Gastroesophageal sphincter (tissue), 4 donors: ENCODE measurements around the gene C2CD5. TPM values are rescaled to one million over a fixed set of nuclear protein-coding genes. Genes with fewer than 3 reads are reported as not detected.

ENCODE experiments used
- ATAC-seq: fragments of 150-250 bp; one replicate; pipeline ENCODE4 v1.9.1; 2016; ENCODE audit warnings: mild to moderate bottlenecking, moderate library complexity
- H3K27ac ChIP-seq, 4 donors: fragments of 200-600 bp; sonication (generic) in 3 of 4; 1 replicate in 3 of 4; 2 replicates in 1 of 4; pipeline ENCODE4 v1.5.1; 2016 to 2019
- H3K27me3 ChIP-seq: fragments of 200-600 bp; sonication (generic); one replicate; pipeline ENCODE4 v1.5.1; 2019
- H3K36me3 ChIP-seq, 2 donors: fragments of 200-600 bp; sonication (generic); one replicate each; pipeline ENCODE4 v1.5.1; 2019; ENCODE audit warnings: control low read depth in 1 of 2
- H3K4me1 ChIP-seq, 3 donors: fragments of 200-600 bp; sonication (generic); 1 replicate in 2 of 3; 2 replicates in 1 of 3; pipeline ENCODE4 v1.5.1; 2016 to 2019; ENCODE audit warnings: control low read depth in 2 of 3
- H3K4me3 ChIP-seq, 2 donors: fragments of 200-600 bp; sonication (generic); one replicate each; pipeline ENCODE4 v1.5.1; 2019; ENCODE audit warnings: mild to moderate bottlenecking in 1 of 2, moderate library complexity in 1 of 2
- H3K9me3 ChIP-seq, 3 donors: fragments of 200-600 bp; sonication (generic); one replicate each; pipeline ENCODE4 v1.5.1; 2017 to 2019; ENCODE audit warnings: control low read depth in 2 of 3
- EP300 ChIP-seq: sonication (generic); formaldehyde crosslinking; IDR thresholded peaks from one replicate; pipeline ENCODE4 v1.6.1; 2017; ENCODE audit warnings: antibody characterized with exemption, mild to moderate bottlenecking
- POLR2A ChIP-seq, 2 donors: fragments of 450-650 bp; IDR thresholded peaks; one replicate each; pipeline ENCODE4 v1.6.1; 2017; ENCODE audit warnings: antibody characterized with exemption in 2 of 2, mild to moderate bottlenecking in 2 of 2, moderate library complexity in 1 of 2
- POLR2AphosphoS5 ChIP-seq: sonication (generic); formaldehyde crosslinking; IDR thresholded peaks from one replicate; pipeline ENCODE4 v1.6.1; 2017; ENCODE audit warnings: antibody characterized with exemption
- WGBS, 2 donors: methylation state at CpG; one replicate each; pipeline ENCODE4 v1.1.5; 2018; ENCODE audit warnings: low coverage in 1 of 2; 5-methylcytosine and 5-hydroxymethylcytosine counted together
- total RNA-seq, 4 donors: library from RNA; depleted of rRNA; stranded (reverse); fragments of >200 nt; gene quantifications; one replicate each; pipeline ENCODE4 v1.1.0, GENCODE V29; 2016
- TF ChIP-seq, protein P1 (sequence below), 4 experiments: fragments of 200-600 bp in 2 of 4; fragments of 450-650 bp in 2 of 4; sonication (generic) in 1 of 4; IDR thresholded peaks; one replicate each; pipeline ENCODE4 v1.5.1; 2017 to 2019; ENCODE audit warnings: antibody characterized with exemption in 4 of 4, mild to moderate bottlenecking in 2 of 4, moderate library complexity in 2 of 4

Gene C2CD5
- total RNA-seq, 4 donors from 2014 or later, result 18.9 to 72.8 (median 31.7) TPM

DNA sequence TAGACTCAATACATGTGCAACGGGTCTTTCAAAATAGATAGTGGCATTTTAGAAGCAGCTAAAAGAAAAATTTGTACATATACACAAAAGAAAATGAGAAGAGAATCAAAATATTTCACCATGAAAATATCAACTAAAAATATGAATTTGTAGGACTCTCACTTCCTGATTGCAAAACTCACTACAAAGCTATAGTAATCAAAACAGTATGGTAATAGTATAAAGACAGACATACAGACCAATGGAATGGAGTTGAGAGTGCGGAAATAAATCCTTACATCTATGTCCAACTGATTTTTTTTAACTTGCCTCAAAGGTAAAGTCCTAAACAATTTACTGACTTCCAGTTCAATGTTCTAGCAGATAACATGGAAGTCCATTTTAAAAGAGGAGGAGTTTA, 13.1 kb downstream of the C2CD5 start:
- no peak for ATAC-seq
- no peak for TF ChIP-seq POLR2AphosphoS5
- TF ChIP-seq, protein P1, sequence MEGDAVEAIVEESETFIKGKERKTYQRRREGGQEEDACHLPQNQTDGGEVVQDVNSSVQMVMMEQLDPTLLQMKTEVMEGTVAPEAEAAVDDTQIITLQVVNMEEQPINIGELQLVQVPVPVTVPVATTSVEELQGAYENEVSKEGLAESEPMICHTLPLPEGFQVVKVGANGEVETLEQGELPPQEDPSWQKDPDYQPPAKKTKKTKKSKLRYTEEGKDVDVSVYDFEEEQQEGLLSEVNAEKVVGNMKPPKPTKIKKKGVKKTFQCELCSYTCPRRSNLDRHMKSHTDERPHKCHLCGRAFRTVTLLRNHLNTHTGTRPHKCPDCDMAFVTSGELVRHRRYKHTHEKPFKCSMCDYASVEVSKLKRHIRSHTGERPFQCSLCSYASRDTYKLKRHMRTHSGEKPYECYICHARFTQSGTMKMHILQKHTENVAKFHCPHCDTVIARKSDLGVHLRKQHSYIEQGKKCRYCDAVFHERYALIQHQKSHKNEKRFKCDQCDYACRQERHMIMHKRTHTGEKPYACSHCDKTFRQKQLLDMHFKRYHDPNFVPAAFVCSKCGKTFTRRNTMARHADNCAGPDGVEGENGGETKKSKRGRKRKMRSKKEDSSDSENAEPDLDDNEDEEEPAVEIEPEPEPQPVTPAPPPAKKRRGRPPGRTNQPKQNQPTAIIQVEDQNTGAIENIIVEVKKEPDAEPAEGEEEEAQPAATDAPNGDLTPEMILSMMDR (IDR thresholded peaks at IDR 0.05), result no peak
- TF ChIP-seq EP300, result no peak
- TF ChIP-seq POLR2A (IDR thresholded peaks at IDR 0.05), result no peak
- H3K27me3 ChIP-seq, result no peaks in the 10 kb centered on the region
- H3K4me3 ChIP-seq, result no peak overlapping the region
- WGBS, 2 donors, result 93 to 97% methylated on average over 2 of the region's 2 CpGs
- H3K27ac ChIP-seq, result no peak overlapping the region
- H3K36me3 ChIP-seq, result peaks cover 0 to 52% of the 10 kb centered on the region in 2 donors
- H3K9me3 ChIP-seq, result no peaks in the 10 kb centered on the region
- peaks cover 0 to 22% (median 0%) of the 10 kb centered on the region in 3 donors for H3K4me1 ChIP-seq

- Histone ChIP-seq H3K4me3 (no peak overlapping the region), H3K9me3 (no peaks in the 10 kb centered on the region), H3K27ac (no peak overlapping the region), H3K36me3 (peaks cover 0 to 60% of the 10 kb centered on the region in 2 donors), H3K4me1 (peaks cover 0 to 12% (median 0%) of the 10 kb centered on the region in 3 donors), H3K27me3 (no peaks in the 10 kb centered on the region)
- ATAC-seq, result no peak
- WGBS, 2 donors, result 55 to 65% methylated on average over 3 of the region's 3 CpGs
- TF ChIP-seq, protein P1 (IDR thresholded peaks at IDR 0.05), result peak in 3 of 4 experiments; percentile 26 to 45 (median 27)
- no peak for TF ChIP-seq POLR2AphosphoS5
- no peak for TF ChIP-seq POLR2A (IDR thresholded peaks at IDR 0.05)
- TF ChIP-seq EP300, result no peak
These were observed 14.9 kb downstream of the C2CD5 start for GRCh38 chr12:22529281-22530060.

- 96 to 100% methylated on average over 1 of the region's 1 CpG for WGBS, 2 donors
- Histone ChIP-seq H3K27me3 (no peaks in the 10 kb centered on the region), H3K27ac (no peak overlapping the region), H3K4me3 (no peak overlapping the region), H3K4me1 (peaks cover 0 to 12% (median 0%) of the 10 kb centered on the region in 3 donors), H3K9me3 (no peaks in the 10 kb centered on the region), H3K36me3 (peaks cover 5 to 60% of the 10 kb centered on the region in 2 donors)
- no peak for ATAC-seq
- TF ChIP-seq EP300 (no peak), POLR2AphosphoS5 (no peak), POLR2A (IDR thresholded peaks at IDR 0.05) (no peak)
- TF ChIP-seq, protein P1 (IDR thresholded peaks at IDR 0.05), result no peak
These were observed 16.3 kb downstream of the C2CD5 start for GRCh38 chr12:22527999-22528398.

DNA sequence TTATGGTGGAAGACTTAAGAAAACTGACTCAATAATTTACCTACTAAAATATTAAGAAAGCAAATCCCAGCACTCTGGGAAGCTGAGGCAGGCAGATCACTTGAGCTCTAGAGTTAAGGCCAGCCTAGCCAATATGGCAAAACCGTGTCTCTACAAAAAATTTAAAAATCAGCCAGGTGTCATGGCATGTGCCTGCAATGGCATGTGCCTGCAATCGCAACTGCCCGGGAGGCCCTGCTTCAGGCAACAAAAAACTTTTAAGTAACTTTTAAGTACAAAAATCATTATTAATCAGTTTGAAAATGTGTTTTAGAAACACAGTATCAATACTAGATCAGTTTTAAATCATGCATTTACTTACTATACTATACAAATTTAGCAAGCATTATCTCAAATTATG, 17.5 kb downstream of the C2CD5 start:
- Histone ChIP-seq H3K4me3 (no peak overlapping the region), H3K27me3 (no peaks in the 10 kb centered on the region), H3K4me1 (peaks cover 0 to 1% (median 0%) of the 10 kb centered on the region in 3 donors), H3K27ac (no peak overlapping the region), H3K9me3 (no peaks in the 10 kb centered on the region), H3K36me3 (peaks cover 5 to 60% of the 10 kb centered on the region in 2 donors)
- ATAC-seq, result no peak
- 87% methylated on average over 3 of the region's 3 CpGs; no CpG with 5 or more reads in 1 of the 2 donors for WGBS, 2 donors
- TF ChIP-seq POLR2AphosphoS5 (no peak), POLR2A (IDR thresholded peaks at IDR 0.05) (no peak), EP300 (no peak)
- TF ChIP-seq, protein P1 (IDR thresholded peaks at IDR 0.05), result no peak

DNA sequence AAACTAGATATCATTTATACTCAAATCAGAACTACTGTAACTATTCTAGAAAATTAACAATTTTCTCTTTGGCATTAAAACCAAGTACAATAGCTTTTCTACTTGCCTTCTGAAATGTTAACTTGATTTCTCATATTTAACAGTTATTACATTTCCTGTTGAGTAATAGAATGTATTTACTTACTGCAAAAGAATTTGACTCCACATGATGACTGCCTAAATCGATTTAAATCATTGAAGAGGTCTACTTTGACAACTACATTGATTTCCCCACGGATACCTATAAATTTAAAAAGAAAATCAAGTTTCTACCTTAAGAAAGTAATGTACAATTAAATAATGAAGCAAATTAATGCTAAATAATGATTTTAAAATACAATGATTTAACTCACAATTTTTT, 18.9 kb downstream of the C2CD5 start:
- 95 to 97% methylated on average over 2 of the region's 2 CpGs for WGBS, 2 donors
- Histone ChIP-seq H3K9me3 (no peaks in the 10 kb centered on the region), H3K4me3 (no peak overlapping the region), H3K4me1 (no peaks in the 10 kb centered on the region), H3K27ac (no peak overlapping the region), H3K27me3 (no peaks in the 10 kb centered on the region), H3K36me3 (peaks cover 5 to 57% of the 10 kb centered on the region in 2 donors)
- no peak for ATAC-seq
- TF ChIP-seq POLR2A (IDR thresholded peaks at IDR 0.05), result no peak
- no peak for TF ChIP-seq POLR2AphosphoS5
- TF ChIP-seq EP300, result no peak
- TF ChIP-seq, protein P1 (IDR thresholded peaks at IDR 0.05), result no peak
